ENCODE measurements around the gene RASD1. TPM values are rescaled to one million over a fixed set of nuclear protein-coding genes. Genes with fewer than 3 reads are reported as not detected.

The RASD1 gene
- total and polyA plus RNA-seq, 2 of the 4 experiments (the other 2 are of a cell fraction), result 0.54 to 1.8 TPM

GRCh38 chr17:17454276-17454675 is 41.9 kb downstream of the RASD1 start:
- in situ Hi-C loops (cut with MboI; ENCODE audit: low sequenced_read_pairs), result loop anchor here (5.0 kb wide), 1 partner anchor 52 kb away; no protein-coding TSS in a partner anchor
- Histone ChIP-seq H3K36me3 (ENCODE audit: control insufficient read depth, insufficient read depth, low read length) (no peaks in the 10 kb centered on the region), H3K9me1 (ENCODE audit: insufficient read depth, low read length) (no peaks in the 10 kb centered on the region), H3K4me1 (ENCODE audit: control insufficient read depth, insufficient read depth, low read length) (no peaks in the 10 kb centered on the region), H3K9ac (ENCODE audit: low read depth, low read length) (no peak overlapping the region), H3K27ac (ENCODE audit: insufficient read depth, low read length) (no peak overlapping the region), H3K56ac (ENCODE audit: extremely low read depth, insufficient read depth, low read length) (no peak overlapping the region), H3K27me3 (ENCODE audit: control insufficient read depth, insufficient read depth, low read length) (peaks cover 18% of the 10 kb centered on the region), H2AK5ac (ENCODE audit: low read depth, low read length) (no peak overlapping the region), H4K20me1 (ENCODE audit: insufficient read depth, low read length) (no peaks in the 10 kb centered on the region), H2AK9ac (replicated peaks; ENCODE audit: low read depth, low read length, poor library complexity) (no peak overlapping the region), H3K14ac (replicated peaks; ENCODE audit: low read depth, low read length) (no peak overlapping the region), H3K4me2 (ENCODE audit: low read depth, low read length) (no peak overlapping the region), H2BK5ac (ENCODE audit: low read depth, low read length, poor library complexity, severe bottlenecking) (no peak overlapping the region), H2BK15ac (ENCODE audit: low read depth, low read length) (no peak overlapping the region), H4K8ac (ENCODE audit: low read depth in 2 of 2, low read length in 2 of 2) (no peak overlapping the region), H3K9me3 (ENCODE audit: control insufficient read depth, insufficient read depth, low read length) (no peaks in the 10 kb centered on the region), H3K4ac (ENCODE audit: low read depth, low read length) (no peak overlapping the region), H2BK120ac (ENCODE audit: low read depth, low read length) (no peak overlapping the region), H2AFZ (replicated peaks; ENCODE audit: low read length, poor library complexity) (no peak overlapping the region), H3K79me1 (ENCODE audit: low read depth in 1 of 2, low read length in 2 of 2) (no peaks in the 10 kb centered on the region), H3K4me3 (ENCODE audit: insufficient read depth, low read depth, low read length) (no peak overlapping the region), H3K23ac (ENCODE audit: low read depth, low read length) (no peak overlapping the region), H3K18ac (ENCODE audit: low read depth, low read length) (no peak overlapping the region), H4K5ac (ENCODE audit: low read depth, low read length) (no peak overlapping the region), H4K91ac (ENCODE audit: insufficient read depth, low read depth, low read length) (no peak overlapping the region), H2BK20ac (ENCODE audit: low read depth, low read length) (no peak overlapping the region)
- WGBS, 2 experiments (ENCODE audit: extremely low coverage in 2 of 2, insufficient read length in 1 of 2), result 100% methylated on average over 1 of the region's 1 CpG; no CpG with 5 or more reads in 1 of the 2 experiments
- intact Hi-C loops (cut with micrococcal nuclease), result no loop called here
- no peak for ATAC-seq (ENCODE audit: low read depth)
- no TSS peak for BruUV-seq (replicated peaks)
- DNase-seq, result no peak
- dilution Hi-C loops (cut with HindIII; ENCODE audit: low sequenced_read_pairs, unreplicated experiment), result no loop called here
- POLR2A ChIA-PET (ENCODE audit: unreplicated experiment), result no interaction called here
- TF ChIP-seq MAZ (IDR thresholded peaks at IDR 0.05; ENCODE audit: borderline replicate concordance, low read depth, low read length), result no peak
- TF ChIP-seq RCOR1 (IDR thresholded peaks at IDR 0.05; ENCODE audit: insufficient replicate concordance, low read length), result no peak
- CTCF ChIA-PET, result no interaction called here
